Thymus (tissue), 11 donors: Measurements from ENCODE around the gene ENAH. TPM values are rescaled to one million over a fixed set of nuclear protein-coding genes. Genes with fewer than 3 reads are reported as not detected.

Source experiments
- DNase-seq, 9 donors: peaks; one replicate each; pipeline ENCODE4 v3.0.0-alpha.2; 2013; ENCODE audit warnings: low spot score in 9 of 9, low read depth in 6 of 9, missing footprints in 1 of 9
- H3K27ac ChIP-seq, 2 donors: one replicate each; pipeline ENCODE4 v1.5.1; 2013; ENCODE audit warnings: control low read depth in 1 of 2, low read depth in 1 of 2, low read length in 1 of 2, mild to moderate bottlenecking in 1 of 2, moderate library complexity in 1 of 2
- H3K27me3 ChIP-seq, 2 donors: one replicate each; pipeline ENCODE4 v1.5.1; 2013; ENCODE audit warnings: low read length in 1 of 2; ENCODE audit not compliant: control insufficient read depth in 2 of 2, insufficient read depth in 1 of 2
- H3K36me3 ChIP-seq, 2 donors: one replicate each; pipeline ENCODE4 v1.5.1; 2013; ENCODE audit warnings: low read length in 1 of 2, mild to moderate bottlenecking in 1 of 2, moderate library complexity in 1 of 2; ENCODE audit not compliant: control insufficient read depth in 2 of 2, insufficient read depth in 2 of 2
- H3K4me1 ChIP-seq, 2 donors: one replicate each; pipeline ENCODE4 v1.5.1; 2013; ENCODE audit warnings: low read length in 2 of 2; ENCODE audit not compliant: control insufficient read depth in 2 of 2, insufficient read depth in 2 of 2
- H3K4me3 ChIP-seq, 2 donors: one replicate each; pipeline ENCODE4 v1.5.1; 2013; ENCODE audit warnings: low read length in 2 of 2, control low read depth in 1 of 2, mild to moderate bottlenecking in 1 of 2
- H3K9me3 ChIP-seq, 2 donors: one replicate each; pipeline ENCODE4 v1.5.1; 2013; ENCODE audit warnings: low read length in 1 of 2, mild to moderate bottlenecking in 1 of 2; ENCODE audit not compliant: control insufficient read depth in 2 of 2, insufficient read depth in 1 of 2
- WGBS: extraction: QIAGEN DNeasy Blood & Tissue Kit; methylation state at CpG from one replicate; pipeline ENCODE4 v1.1.7; 2013; 5-methylcytosine and 5-hydroxymethylcytosine counted together
- polyA plus RNA-seq: library from polyadenylated mRNA; stranded (reverse); fragments of 200-250 nt; gene quantifications from one replicate; pipeline ENCODE4 v1.2.3, GENCODE V29; 2013
- total RNA-seq: library from RNA; stranded (reverse); fragments of 120-200 nt; gene quantifications from one replicate; pipeline ENCODE4 v1.2.4, GENCODE V29; 2013
- donor health status: healthy.

The ENAH gene
- total and polyA plus RNA-seq, 2 donors = 18.3 to 19.5 TPM

DNA sequence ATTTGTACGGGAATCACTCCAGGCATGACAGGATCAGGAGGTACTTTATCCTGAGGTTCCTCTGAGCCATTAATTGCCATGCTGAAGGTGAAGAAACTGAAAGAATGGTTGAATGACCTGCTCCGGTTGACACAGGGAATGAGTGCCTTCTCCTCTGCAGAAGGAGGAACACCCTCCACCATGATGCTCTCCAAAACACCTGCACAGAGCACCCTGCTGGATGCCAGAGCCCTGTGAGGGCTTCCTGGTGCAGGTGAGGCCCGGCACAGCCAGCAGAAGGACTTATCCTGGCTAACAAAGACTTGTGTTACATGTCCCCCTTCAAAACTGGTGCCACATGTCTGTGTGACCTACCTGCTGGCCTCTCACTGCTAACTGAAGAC lies 210.8 kb downstream of the ENAH start:
- H3K4me1 ChIP-seq = peaks cover 55 to 78% of the 10 kb centered on the region in 2 donors
- no peak overlapping the region for H3K4me3 ChIP-seq
- H3K27me3 ChIP-seq = no peaks in the 10 kb centered on the region
- 35% methylated on average over 3 of the region's 3 CpGs for WGBS
- H3K9me3 ChIP-seq = peaks cover 0 to 11% of the 10 kb centered on the region in 2 donors
- H3K36me3 ChIP-seq = no peaks in the 10 kb centered on the region
- peak in 2 of 9 donors; percentile 51 to 75 for DNase-seq
- peak overlapping the region; percentile 89 to 98 for H3K27ac ChIP-seq

DNA sequence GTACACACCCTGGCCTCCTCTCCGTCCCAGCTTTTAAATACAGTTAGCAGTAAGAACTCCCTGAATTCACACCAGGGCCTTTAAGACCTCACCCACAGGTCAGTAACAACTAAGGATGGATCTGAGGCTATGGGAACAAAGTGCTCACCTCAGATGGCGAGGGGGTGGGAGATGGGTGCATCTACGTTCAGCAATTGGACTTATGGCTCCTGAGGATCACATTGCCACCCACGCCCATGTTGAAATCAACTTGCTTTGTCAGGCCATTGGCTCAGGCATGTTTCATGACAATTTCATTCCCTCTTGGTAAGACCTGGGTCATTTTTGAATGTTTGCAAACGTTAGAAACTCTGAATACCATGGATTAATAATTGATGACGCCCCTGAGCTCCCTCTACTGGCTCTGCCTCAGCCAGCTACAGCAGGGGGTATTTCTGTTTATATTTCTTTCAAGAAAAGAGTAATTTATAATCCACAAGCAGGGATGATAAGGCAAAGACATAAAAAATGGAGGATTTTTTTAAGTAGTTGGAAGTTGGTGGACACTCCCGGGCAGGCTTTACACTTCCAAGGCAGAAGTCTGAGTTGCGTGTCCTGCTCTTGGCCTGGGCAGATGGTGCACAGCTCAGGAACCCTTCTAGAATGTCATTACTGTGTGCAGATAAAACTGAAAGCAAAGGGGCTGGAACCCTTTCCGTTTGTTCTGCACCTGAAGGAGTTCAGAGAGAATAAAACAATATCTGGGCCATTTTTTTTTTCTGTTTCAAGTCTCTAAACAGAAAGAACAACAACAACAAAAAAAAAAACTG lies 211.4 kb downstream of the ENAH start:
- Histone ChIP-seq H3K27ac (peak overlapping the region; percentile 89 to 98), H3K27me3 (no peaks in the 10 kb centered on the region), H3K36me3 (no peaks in the 10 kb centered on the region), H3K4me3 (no peak overlapping the region), H3K9me3 (peaks cover 0 to 11% of the 10 kb centered on the region in 2 donors), H3K4me1 (peaks cover 53 to 75% of the 10 kb centered on the region in 2 donors)
- peak in 3 of 9 donors; percentile 45 to 81 (median 54) for DNase-seq
- 62% methylated on average over 9 of the region's 9 CpGs for WGBS

DNA sequence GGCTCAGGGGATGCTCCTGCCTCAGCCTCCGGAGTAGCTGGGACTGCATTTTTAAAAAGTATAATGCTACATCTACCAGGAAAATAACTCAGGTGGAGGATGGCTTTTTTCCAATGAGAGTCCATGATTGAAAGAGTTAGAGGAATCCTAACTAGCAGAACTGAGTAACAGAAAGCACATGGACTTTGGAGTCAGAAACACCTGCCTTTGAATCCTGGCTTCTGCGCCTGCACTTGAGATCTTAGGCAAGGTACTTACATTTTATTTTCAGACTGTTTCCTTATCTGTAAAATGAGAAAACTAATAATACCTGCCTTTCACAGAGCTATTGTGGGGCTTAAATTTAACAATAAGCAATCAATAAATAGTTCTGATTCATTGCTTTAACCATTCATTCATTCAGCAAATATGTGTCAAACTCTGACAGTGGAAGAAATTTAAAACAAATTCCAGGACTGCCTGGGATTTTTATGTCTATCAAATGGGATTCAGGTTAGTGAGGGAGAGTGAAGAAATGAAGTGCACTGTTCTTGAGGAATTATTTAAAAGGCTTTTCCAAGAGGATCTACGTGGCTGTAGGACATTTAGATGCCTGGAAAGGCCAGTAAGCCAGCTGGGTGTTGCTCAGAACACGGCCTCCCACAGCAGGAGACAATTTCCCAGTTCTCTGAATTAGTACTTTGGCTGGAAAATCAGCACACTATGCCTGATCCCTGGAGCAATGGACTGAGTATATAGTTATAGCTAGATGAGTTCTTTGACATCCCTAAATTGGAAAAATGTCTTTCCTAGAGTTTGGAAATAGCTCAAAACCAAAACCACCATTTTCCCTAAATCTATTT lies 212.3 kb downstream of the ENAH start:
- peaks cover 0 to 7% of the 10 kb centered on the region in 2 donors for H3K9me3 ChIP-seq
- WGBS = 93% methylated on average over 4 of the region's 4 CpGs
- peak overlapping the region in 1 of 2 donors; percentile 98 for H3K27ac ChIP-seq
- peaks cover 52 to 75% of the 10 kb centered on the region in 2 donors for H3K4me1 ChIP-seq
- H3K36me3 ChIP-seq = no peaks in the 10 kb centered on the region
- peak in 1 of 9 donors; percentile 44 for DNase-seq
- H3K4me3 ChIP-seq = no peak overlapping the region
- no peaks in the 10 kb centered on the region for H3K27me3 ChIP-seq

- no peak overlapping the region for H3K4me3 ChIP-seq
- H3K27me3 ChIP-seq = no peaks in the 10 kb centered on the region
- no peaks in the 10 kb centered on the region for H3K36me3 ChIP-seq
- peaks cover 50 to 61% of the 10 kb centered on the region in 2 donors for H3K4me1 ChIP-seq
- WGBS = 99% methylated on average over 5 of the region's 5 CpGs
- no peak for DNase-seq
- H3K27ac ChIP-seq = no peak overlapping the region
- no peaks in the 10 kb centered on the region for H3K9me3 ChIP-seq
Observed at GRCh38 chr1:225437710-225438437, 215.0 kb downstream of the ENAH start.

Other genes with a start within 250 kb of the ENAH start
- 115 TPM for gene LBR, start 225.1 kb downstream of the ENAH start, total RNA-seq
- gene LBR, start 225.1 kb downstream of the ENAH start, polyA plus RNA-seq = 71.1 TPM
- gene SRP9, start 124.7 kb upstream of the ENAH start, total RNA-seq = 310 TPM
- 362 TPM for gene SRP9, start 124.7 kb upstream of the ENAH start, polyA plus RNA-seq
- gene EPHX1, start 157.0 kb upstream of the ENAH start, total RNA-seq = 9.3 TPM
- gene EPHX1, start 157.0 kb upstream of the ENAH start, polyA plus RNA-seq = 13.3 TPM
- 19.8 TPM for gene TMEM63A, start 229.3 kb upstream of the ENAH start, total RNA-seq
- gene TMEM63A, start 229.3 kb upstream of the ENAH start, polyA plus RNA-seq = 38.8 TPM
- 0.47 TPM for gene LEFTY1, start 236.0 kb upstream of the ENAH start, total RNA-seq
- 1.2 TPM for gene LEFTY1, start 236.0 kb upstream of the ENAH start, polyA plus RNA-seq